GM18519 (cell line): ENCODE data around the gene SMAD2.
"Not testable (repeated sequence)": the region's sequence is repeated elsewhere in the genome, so short reads cannot be mapped to it uniquely, and the experiment has no call there.

Experiments
- ATAC-seq: cut with Tn5 transposase; IDR thresholded peaks from one replicate; pipeline ENCODE4 v1.9.1; 2021; ENCODE audit warnings: mild to moderate bottlenecking, moderate library complexity; ENCODE audit not compliant: unreplicated experiment, low FRiP score

SMAD2 gene

DNA sequence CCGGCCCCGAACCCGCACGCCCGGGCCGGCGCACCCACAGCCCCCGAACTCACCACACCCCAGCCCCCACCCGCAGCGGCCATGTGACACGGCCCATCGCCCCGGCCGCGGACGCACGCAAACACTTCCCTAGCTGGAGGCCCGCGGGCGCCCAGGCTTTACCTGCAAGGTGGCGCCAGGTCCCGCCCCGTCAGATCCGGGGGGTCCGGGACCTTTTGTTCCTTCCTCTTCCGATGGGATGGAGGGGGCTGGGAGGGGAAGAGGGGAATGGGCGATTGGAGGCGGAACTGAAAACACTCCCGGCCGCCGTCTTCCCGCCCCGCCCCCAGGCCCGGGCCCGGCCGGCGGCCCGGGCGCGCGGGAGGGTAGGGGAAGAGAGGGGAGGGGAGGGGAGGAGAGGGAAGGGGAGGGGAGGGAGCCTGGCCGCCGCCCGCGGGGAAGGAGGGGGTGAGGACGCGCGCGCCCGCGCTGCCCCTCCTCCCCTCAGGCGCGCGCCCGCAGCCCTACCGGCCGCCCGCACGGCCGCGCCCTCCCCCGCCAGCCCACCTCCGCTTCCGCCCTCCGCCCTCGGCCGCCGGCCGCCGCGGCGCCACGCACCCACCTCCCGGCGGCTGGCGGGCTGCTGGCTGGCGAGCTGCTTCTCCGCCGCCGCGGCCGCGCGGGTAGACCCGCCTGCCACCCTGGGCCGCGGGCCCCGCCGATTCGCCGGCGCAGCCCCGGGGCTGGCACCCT, at the start of gene SMAD2:
Gene SMAD2, minus strand, starts transcription at position 461 of the 732 bp plus-strand sequence. CDS start 33,903 bp downstream, outside the sequence.
- peak; percentile 41 for ATAC-seq

GRCh38 chr18:47979611-47980200, 49.2 kb upstream of the SMAD2 start:
- ATAC-seq = no peak

DNA sequence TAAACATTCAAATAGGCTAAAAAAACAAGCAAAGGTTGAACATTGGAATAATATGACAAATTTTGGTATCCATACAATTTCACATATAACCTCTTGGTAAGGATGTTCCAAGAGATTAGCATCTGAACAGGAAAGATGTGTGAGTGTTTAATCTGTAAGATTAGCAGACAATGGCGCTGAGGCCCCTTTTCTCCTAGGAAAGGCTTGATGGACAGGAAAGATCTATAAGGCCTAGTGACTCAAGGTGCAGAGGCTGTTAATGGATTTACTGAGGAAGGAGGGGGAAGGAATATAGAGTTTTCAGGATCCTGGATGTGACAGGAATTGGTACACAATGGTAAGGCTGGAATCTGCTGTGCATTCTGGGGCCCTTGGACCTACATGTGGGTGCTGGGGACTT, 48.1 kb upstream of the SMAD2 start:
- no peak for ATAC-seq

DNA sequence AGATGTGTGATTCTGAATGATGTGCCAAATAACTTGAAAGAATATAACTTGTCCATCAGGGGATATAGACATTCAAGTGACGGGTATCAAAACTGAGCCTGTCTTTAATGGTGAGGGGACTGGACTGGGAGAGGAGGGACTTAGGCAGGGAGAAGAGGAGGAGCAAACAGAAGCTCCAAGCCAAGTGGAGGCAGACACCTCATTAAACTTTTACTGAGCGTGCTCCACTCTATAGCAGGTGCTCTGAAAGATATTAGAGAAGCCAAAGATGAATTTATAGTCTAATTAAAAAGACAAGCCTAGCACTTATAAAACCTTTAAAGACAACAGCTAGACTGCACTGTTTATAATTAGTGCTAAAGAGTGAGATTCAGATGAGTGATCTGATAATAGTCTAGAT, 47.7 kb upstream of the SMAD2 start:
- no peak for ATAC-seq

DNA sequence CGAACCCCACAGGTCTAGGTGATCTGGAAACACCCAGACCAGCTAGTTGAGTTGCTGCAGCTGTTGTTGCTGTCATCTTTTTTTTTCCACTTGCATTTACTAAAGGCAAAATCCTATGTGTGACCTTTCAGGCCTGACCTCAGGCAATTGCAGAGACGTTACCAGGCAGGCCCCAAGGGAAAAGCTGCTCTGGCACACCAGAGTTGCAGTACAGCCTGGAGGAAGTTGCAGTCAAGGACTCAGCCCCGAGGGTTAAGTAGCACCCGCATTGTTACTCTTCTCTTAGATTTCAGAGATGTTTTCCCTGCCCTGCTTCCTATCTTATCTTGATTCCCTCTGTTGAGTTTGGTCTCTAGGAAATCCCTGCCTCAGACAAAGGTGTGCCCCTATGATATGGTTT, 45.2 kb upstream of the SMAD2 start:
- no peak for ATAC-seq

GRCh38 chr18:47975105-47975504, 44.6 kb upstream of the SMAD2 start:
- ATAC-seq = no peak

GRCh38 chr18:47970664-47971531, 40.4 kb upstream of the SMAD2 start:
- ATAC-seq = no peak

DNA sequence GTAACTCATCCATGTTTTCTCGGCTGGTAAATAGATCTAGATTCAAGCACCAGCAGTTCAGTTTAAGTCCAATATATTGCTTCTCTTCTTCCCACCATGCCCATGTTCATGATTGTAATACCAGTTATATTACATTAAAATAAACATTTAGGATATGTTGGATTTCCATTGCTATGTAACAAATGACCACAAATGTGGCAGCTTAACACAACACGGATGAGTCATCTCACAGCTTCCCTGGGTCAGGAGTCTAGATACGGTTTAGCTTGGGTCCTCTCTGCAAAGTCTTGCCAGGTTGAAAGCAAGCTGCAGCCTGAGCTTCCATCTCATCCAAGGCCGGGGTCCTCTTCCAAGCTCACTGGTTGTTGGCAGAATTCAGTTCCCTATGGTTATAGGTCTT, 39.4 kb upstream of the SMAD2 start:
- no peak for ATAC-seq

DNA sequence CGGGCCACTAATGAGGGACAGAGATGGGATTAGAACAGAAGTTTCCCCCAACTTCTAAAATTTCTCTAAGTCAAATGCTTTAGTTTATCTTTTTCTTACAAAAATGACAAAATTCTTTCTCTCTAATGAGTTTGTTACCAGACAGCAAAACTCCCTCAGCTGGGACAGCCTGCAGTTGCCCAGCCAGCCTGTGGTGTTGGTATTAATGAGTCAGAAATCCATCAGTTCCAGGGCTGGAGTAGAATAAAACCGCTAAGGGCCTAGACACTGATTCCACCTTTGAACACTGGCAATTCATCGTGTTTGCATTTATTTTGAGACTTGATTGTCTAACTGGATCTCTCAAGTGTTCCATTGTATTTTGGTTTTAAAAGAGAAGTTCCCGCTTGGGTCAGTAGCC, 38.3 kb upstream of the SMAD2 start:
- ATAC-seq = no peak

DNA sequence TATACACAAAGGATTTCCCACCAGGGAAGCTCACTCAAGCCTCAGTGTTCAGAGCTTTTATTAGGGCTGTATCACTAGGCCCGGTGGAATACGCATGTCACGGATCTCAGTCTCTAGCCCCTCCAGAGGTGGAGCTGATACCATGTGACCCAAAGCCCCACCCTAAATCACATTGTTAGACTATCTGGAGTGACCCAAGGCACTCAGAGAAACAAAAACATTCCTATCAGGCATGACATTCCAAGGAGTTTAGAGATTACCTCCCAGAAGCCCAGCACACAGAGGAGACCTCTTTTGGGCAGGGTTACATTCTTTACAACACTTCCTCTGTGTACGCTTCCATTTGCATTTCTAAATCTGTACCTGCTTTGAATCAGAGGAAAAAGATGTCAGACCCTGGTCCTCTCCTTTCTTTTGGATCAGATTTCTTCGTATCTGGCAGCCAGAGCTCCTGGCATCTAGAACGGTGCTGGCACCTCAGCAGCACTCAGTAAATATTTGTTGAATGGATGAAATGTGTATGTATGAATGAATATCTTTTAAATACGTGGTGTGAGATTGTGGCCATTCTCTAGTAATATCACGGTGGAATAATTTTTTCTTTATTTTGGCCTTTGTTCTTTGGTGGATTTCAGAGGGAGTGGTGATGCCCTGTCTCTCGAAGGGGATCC, 37.7 kb upstream of the SMAD2 start:
- no peak for ATAC-seq

GRCh38 chr18:47964053-47964452, 33.6 kb upstream of the SMAD2 start:
- no peak for ATAC-seq

DNA sequence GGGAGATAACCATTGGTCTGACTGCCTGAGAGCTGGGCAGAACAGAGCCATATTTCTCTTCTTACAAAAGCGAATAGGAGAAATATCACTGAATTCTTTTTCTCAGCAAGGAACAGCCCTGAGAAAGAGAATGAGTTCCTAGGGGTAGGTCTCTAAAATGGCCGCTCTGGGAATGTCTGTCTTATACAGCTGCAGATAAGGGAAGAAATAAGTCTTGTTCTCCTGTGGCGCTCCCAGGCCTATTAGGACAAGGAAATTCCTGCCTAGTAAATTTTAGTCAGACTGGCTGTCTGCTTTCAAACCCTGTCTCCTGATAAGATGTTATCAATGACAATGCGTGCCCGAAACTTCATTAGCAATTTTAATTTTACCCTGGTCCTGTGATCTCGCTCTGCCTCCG, 30.5 kb upstream of the SMAD2 start:
- not testable (repeated sequence) for ATAC-seq

DNA sequence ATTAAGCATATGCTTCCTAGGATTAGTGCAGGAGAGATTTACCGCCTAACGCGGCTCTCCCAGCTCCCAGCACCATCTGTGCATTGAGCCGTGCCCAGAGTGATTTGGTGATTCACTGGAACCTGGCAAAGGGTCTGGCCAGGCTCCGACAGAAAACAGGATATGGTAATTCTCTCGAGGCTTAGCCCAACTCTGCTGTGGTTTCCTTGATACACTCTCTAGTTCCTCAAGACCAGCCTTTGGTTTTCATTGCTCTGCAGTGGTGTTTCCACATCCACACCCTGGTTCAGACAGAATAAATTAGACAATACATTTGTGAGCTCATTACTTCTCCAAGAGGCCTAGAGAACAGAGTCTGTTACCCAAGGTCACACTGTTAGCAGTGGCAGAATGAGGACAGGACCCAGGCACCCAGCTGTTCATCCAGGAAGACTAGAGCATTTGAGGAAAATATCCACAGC, 23.0 kb upstream of the SMAD2 start:
- no peak for ATAC-seq

- no peak for ATAC-seq
Measured at GRCh38 chr18:47950511-47950910, 20.1 kb upstream of the SMAD2 start.

- ATAC-seq = no peak
Measured at GRCh38 chr18:47949202-47949601, 18.7 kb upstream of the SMAD2 start.

- no peak for ATAC-seq
Measured at GRCh38 chr18:47946889-47947288, 16.4 kb upstream of the SMAD2 start.

DNA sequence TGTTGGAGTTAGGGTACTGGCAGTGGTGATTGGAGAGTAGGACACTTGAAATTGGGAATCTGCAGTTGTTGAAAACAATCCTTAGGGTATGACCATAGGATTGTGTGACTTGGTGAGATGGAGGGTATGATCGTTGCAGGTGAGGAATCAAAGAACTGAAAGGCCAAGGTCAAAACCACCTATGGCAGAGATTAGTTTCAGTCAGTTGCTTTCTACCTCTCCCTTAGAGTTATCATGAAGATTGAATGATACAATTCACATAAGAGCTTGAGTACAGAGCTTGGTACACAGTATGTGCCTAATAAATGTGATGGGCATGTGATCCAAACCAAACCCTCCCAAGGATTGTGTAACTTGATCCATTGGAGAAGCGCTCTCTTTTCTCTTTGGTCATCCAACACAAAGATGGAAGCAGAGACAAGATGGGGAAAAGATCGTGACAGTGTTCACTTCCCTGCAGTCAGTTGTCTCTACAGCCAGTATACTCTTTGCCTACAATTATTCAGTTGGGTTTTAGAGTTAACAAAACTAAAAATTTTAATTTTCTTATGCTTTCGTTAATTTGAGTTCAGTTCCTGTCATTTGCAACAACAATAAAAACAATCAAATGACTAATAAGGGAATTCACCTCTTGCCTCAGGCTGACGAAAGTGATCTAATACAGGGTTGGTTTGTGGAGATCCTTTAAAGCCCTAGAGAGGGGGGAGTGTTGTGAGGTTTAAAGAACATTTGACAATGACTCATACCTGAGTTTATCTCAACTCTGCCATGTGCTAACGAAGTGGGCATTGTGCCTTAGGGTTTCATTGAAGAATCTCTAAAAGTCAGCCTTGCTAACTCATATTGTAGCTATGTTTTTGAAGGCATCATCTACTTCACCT, 14.8 kb upstream of the SMAD2 start:
- no peak for ATAC-seq

DNA sequence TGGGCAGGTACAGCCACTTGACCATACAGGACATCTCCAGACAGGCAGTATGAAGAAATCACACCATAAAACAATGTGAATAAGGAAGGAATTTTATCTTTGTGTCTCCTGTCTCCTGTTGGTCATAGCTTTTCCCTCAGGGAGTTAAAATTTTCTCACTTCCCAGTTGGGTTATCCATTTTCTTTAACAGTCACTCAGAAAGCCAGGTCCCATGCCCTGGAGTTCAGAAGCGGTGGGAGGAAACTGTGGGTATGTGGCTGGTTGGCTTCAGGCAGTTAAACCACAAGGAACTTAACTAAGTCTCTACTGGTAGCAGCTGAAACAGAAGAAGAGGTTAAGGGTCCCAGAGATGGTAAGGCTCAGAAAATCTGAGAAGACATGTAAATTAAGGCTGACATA, 6.5 kb upstream of the SMAD2 start:
- ATAC-seq = no peak

DNA sequence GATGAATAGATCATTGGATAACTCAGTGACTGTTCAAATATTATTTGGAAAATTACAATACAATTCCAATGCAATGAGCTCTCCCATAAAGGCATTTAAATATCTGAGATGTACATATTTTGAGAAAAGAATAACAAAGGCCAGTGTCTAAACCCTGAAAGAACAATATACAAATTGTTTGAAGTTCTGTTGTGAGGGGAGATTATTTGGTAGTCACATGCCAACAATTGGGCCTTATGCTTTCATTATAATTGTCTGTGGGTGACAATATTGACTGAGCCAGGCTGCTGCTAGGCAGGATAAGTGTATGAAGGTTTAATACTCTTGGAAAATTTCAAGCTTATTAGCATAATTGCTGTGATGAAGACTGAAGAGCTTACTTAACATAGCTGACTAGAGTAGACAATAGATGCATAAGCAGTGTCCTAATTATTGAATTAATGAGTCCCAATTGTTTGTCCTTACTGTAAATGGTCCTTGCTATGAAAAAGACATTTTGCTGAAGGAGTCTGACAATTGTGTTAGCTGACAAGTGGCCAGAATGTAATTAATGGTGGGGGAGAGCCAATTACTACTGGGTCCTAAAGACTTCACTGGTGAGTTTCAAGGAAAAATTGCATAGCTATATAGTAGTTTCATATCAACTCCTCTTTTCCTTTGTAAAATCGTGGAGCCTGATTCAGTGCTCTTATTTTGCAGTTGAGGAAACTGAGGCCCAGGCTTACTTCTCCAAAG, 5.0 kb upstream of the SMAD2 start:
- no peak for ATAC-seq
